H9 (cell line): ENCODE measurements around the gene TMEM187. TPM values are rescaled to one million over a fixed set of nuclear protein-coding genes. Genes with fewer than 3 reads are reported as not detected.

Source experiments
- DNase-seq: peaks from one replicate; pipeline ENCODE4 v3.0.0-alpha.2; 2017
- H2AFZ ChIP-seq: one replicate; pipeline ENCODE4 v1.6.1; 2013; ENCODE audit warnings: mild to moderate bottlenecking, low read length, control low read depth, moderate library complexity
- H2AK5ac ChIP-seq: 2 replicates; pipeline ENCODE4 v1.6.1; 2013; ENCODE audit warnings: low read length, control low read depth, mixed read lengths; ENCODE audit not compliant: insufficient read length
- H2BK120ac ChIP-seq: one replicate; pipeline ENCODE4 v1.6.1; 2013; ENCODE audit warnings: low read depth, mild to moderate bottlenecking, low read length, control low read depth, inconsistent platforms; ENCODE audit not compliant: poor library complexity, severe bottlenecking
- H2BK12ac ChIP-seq: 2 replicates; pipeline ENCODE4 v1.6.1; 2013; ENCODE audit warnings: low read length, control low read depth, mixed read lengths, low read depth; ENCODE audit not compliant: insufficient read length
- H2BK15ac ChIP-seq: 2 replicates; pipeline ENCODE4 v1.6.1; 2013; ENCODE audit warnings: low read depth, low read length, control low read depth
- H2BK20ac ChIP-seq: one replicate; pipeline ENCODE4 v1.6.1; 2013; ENCODE audit warnings: low read depth, mild to moderate bottlenecking, low read length, control low read depth, inconsistent platforms; ENCODE audit not compliant: poor library complexity, severe bottlenecking
- H2BK5ac ChIP-seq: 2 replicates; pipeline ENCODE4 v1.6.1; 2013; ENCODE audit warnings: low read length, control low read depth, mixed read lengths; ENCODE audit not compliant: insufficient read length
- H3K14ac ChIP-seq: 2 replicates; pipeline ENCODE4 v1.6.1; 2013; ENCODE audit warnings: low read length, control low read depth; ENCODE audit not compliant: insufficient read depth
- H3K18ac ChIP-seq: 2 replicates; pipeline ENCODE4 v1.6.1; 2013; ENCODE audit warnings: low read depth, mild to moderate bottlenecking, mixed read lengths, low read length, control low read depth; ENCODE audit not compliant: insufficient read length
- H3K23ac ChIP-seq: 2 replicates; pipeline ENCODE4 v1.6.1; 2013; ENCODE audit warnings: low read length, control low read depth, mixed read lengths, low read depth; ENCODE audit not compliant: insufficient read length
- H3K23me2 ChIP-seq: 2 replicates; pipeline ENCODE4 v1.6.1; 2013; ENCODE audit warnings: low read depth, mild to moderate bottlenecking, mixed read lengths, low read length, control low read depth; ENCODE audit not compliant: insufficient read length, poor library complexity, severe bottlenecking
- H3K27ac ChIP-seq: 2 replicates; pipeline ENCODE4 v1.5.1; 2013; ENCODE audit warnings: low read length, control low read depth, mixed read lengths, low read depth; ENCODE audit not compliant: insufficient read length
- H3K27me3 ChIP-seq: 2 replicates; pipeline ENCODE4 v1.6.1; 2013; ENCODE audit warnings: low read length, control low read depth, inconsistent platforms; ENCODE audit not compliant: insufficient read depth
- H3K4ac ChIP-seq: 2 replicates; pipeline ENCODE4 v1.6.1; 2013; ENCODE audit warnings: low read depth, mild to moderate bottlenecking, control low read depth, inconsistent platforms, low read length, moderate library complexity
- H3K4me1 ChIP-seq: 2 replicates; pipeline ENCODE4 v1.6.1; 2013; ENCODE audit warnings: low read length, control low read depth, inconsistent platforms; ENCODE audit not compliant: insufficient read depth
- H3K4me2 ChIP-seq: 2 replicates; pipeline ENCODE4 v1.6.1; 2013; ENCODE audit warnings: low read length, control low read depth, mixed read lengths; ENCODE audit not compliant: insufficient read length, insufficient read depth
- H3K56ac ChIP-seq: 2 replicates; pipeline ENCODE4 v1.6.1; 2013; ENCODE audit warnings: low read depth, mild to moderate bottlenecking, mixed read lengths, low read length, control low read depth; ENCODE audit not compliant: insufficient read length
- H3K79me1 ChIP-seq: 2 replicates; pipeline ENCODE4 v1.6.1; 2013; ENCODE audit warnings: low read depth, mild to moderate bottlenecking, moderate library complexity, low read length, control low read depth, inconsistent platforms; ENCODE audit not compliant: insufficient read depth, poor library complexity, severe bottlenecking
- H3K79me2 ChIP-seq: 2 replicates; pipeline ENCODE4 v1.6.1; 2013; ENCODE audit warnings: low read length, control low read depth, inconsistent platforms; ENCODE audit not compliant: insufficient read depth
- H3K9ac ChIP-seq: 2 replicates; pipeline ENCODE4 v1.6.1; 2013; ENCODE audit warnings: low read length, control low read depth, mixed read lengths; ENCODE audit not compliant: insufficient read length; ENCODE audit errors: extremely low read depth
- H3K9me3 ChIP-seq: one replicate; pipeline ENCODE4 v1.6.1; 2013; ENCODE audit warnings: low read depth, low read length, inconsistent platforms; ENCODE audit not compliant: control insufficient read depth
- H3T11ph ChIP-seq: one replicate; pipeline ENCODE4 v1.6.1; 2013; ENCODE audit warnings: mild to moderate bottlenecking, low read length, control low read depth, inconsistent platforms
- H4K20me1 ChIP-seq: one replicate; pipeline ENCODE4 v1.6.1; 2013; ENCODE audit not compliant: control insufficient read depth, insufficient read length, insufficient read depth
- H4K5ac ChIP-seq: 2 replicates; pipeline ENCODE4 v1.6.1; 2013; ENCODE audit warnings: low read depth, mild to moderate bottlenecking, mixed read lengths, low read length, control low read depth; ENCODE audit not compliant: insufficient read length
- H4K8ac ChIP-seq: replicated peaks from 2 replicates; pipeline ENCODE4 v1.6.1; 2013; ENCODE audit warnings: low read length, control low read depth, mixed read lengths, low read depth; ENCODE audit not compliant: insufficient read length
- H4K91ac ChIP-seq: 2 replicates; pipeline ENCODE4 v1.6.1; 2013; ENCODE audit warnings: low read depth, mild to moderate bottlenecking, moderate library complexity, mixed read lengths, low read length, control low read depth; ENCODE audit not compliant: insufficient read length
- H3K27ac Mint-ChIP-seq, 3 experiments: 2 replicates in 2 of 3; 3 replicates in 1 of 3; pipeline ENCODE4 v1.8.0; 2020 to 2021; ENCODE audit warnings: mixed read lengths in 3 of 3, mild to moderate bottlenecking in 1 of 3, moderate library complexity in 1 of 3
- H3K27me3 Mint-ChIP-seq: 2 replicates; pipeline ENCODE4 v1.8.0; 2021; ENCODE audit warnings: low read depth, mild to moderate bottlenecking, moderate library complexity, mixed read lengths
- H3K36me3 Mint-ChIP-seq, 3 experiments: 2 replicates in 2 of 3; 3 replicates in 1 of 3; pipeline ENCODE4 v1.8.0; 2020 to 2021; ENCODE audit warnings: low read depth in 3 of 3, mixed read lengths in 3 of 3; ENCODE audit not compliant: insufficient read depth in 1 of 3
- H3K4me1 Mint-ChIP-seq, 2 experiments: 2 replicates each; pipeline ENCODE4 v1.8.0; 2020; ENCODE audit warnings: mixed read lengths in 2 of 2
- H3K4me3 Mint-ChIP-seq, 2 experiments: 2 replicates in 1 of 2; 3 replicates in 1 of 2; pipeline ENCODE4 v1.8.0; 2020 to 2021; ENCODE audit warnings: mild to moderate bottlenecking in 2 of 2, mixed read lengths in 2 of 2, moderate library complexity in 1 of 2
- H3K9me3 Mint-ChIP-seq, 2 experiments: 2 replicates in 1 of 2; 3 replicates in 1 of 2; pipeline ENCODE4 v1.8.0; 2020; ENCODE audit warnings: mild to moderate bottlenecking in 2 of 2, mixed read lengths in 2 of 2, moderate library complexity in 1 of 2
- CTCF ChIP-seq: fragments of 200-600 bp; sonication (generic); conservative IDR thresholded peaks from 3 replicates; pipeline ENCODE4 v1.8.0; 2021; ENCODE audit warnings: antibody characterized with exemption, mild to moderate bottlenecking
- WGBS: extraction: QIAGEN DNeasy Blood & Tissue Kit; methylation state at CpG from one replicate; pipeline ENCODE4 v1.1.7; 2013; ENCODE audit warnings: missing lambda C conversion rate, low lambda C conversion rate, mixed read lengths; ENCODE audit not compliant: insufficient read length; ENCODE audit errors: extremely low coverage; 5-methylcytosine and 5-hydroxymethylcytosine counted together
- total RNA-seq: library from RNA; stranded (reverse); gene quantifications from 2 replicates; pipeline ENCODE4 v1.2.1, GENCODE V29; 2021

TMEM187 gene
- total RNA-seq, 1 experiment from 2014 or later, result 2.7 TPM

GRCh38 chrX:153968754-153969124 lies 3.8 kb upstream of the TMEM187 start:
- Mint-ChIP-seq H3K36me3 (peaks cover 18 to 38% (median 20%) of the 10 kb centered on the region in 3 experiments), H3K27ac (no peak overlapping the region; a peak in 2 of 7 replicates), H3K4me1 (peaks cover 35 to 46% of the 10 kb centered on the region in 2 experiments), H3K27me3 (no peaks in the 10 kb centered on the region), H3K9me3 (peaks cover 4 to 5% of the 10 kb centered on the region in 2 experiments; a peak in 3 of 5 replicates), H3K4me3 (peak overlapping the region; percentile 100)
- no peak overlapping the region for H3K56ac ChIP-seq
- no peak overlapping the region for H2BK20ac ChIP-seq
- no peak overlapping the region for H3K18ac ChIP-seq
- TF ChIP-seq CTCF, result peak; percentile 18; the same call in 1 of the 3 replicates
- H3K9me3 ChIP-seq, result no peaks in the 10 kb centered on the region
- H3K23me2 ChIP-seq, result peaks cover 18% of the 10 kb centered on the region
- H3K23ac ChIP-seq, result no peak overlapping the region
- no peak overlapping the region for H2AFZ ChIP-seq
- no peak overlapping the region for H2BK15ac ChIP-seq
- H3K27me3 ChIP-seq, result no peaks in the 10 kb centered on the region
- H2BK12ac ChIP-seq, result no peak overlapping the region
- H4K5ac ChIP-seq, result no peak overlapping the region
- H3K4me2 ChIP-seq, result peak overlapping the region; percentile 80
- DNase-seq, result no peak
- peak overlapping the region; percentile 34 for H3K9ac ChIP-seq
- no peak overlapping the region for H3T11ph ChIP-seq
- no peak overlapping the region for H3K27ac ChIP-seq
- H3K4me1 ChIP-seq, result peaks cover 4% of the 10 kb centered on the region; the same call in 1 of the 2 replicates
- WGBS, result no CpG with 5 or more reads among the region's 12 CpGs
- peaks cover 5% of the 10 kb centered on the region for H3K79me1 ChIP-seq
- H2AK5ac ChIP-seq, result no peak overlapping the region
- H2BK5ac ChIP-seq, result no peak overlapping the region
- no peaks in the 10 kb centered on the region for H4K20me1 ChIP-seq
- H3K4ac ChIP-seq, result no peak overlapping the region
- H3K79me2 ChIP-seq, result peaks cover 50% of the 10 kb centered on the region; the same call in 1 of the 2 replicates
- H4K91ac ChIP-seq, result no peak overlapping the region
- H4K8ac ChIP-seq, result no peak overlapping the region
- no peak overlapping the region; the same call in 1 of the 2 replicates for H3K14ac ChIP-seq
- no peak overlapping the region for H2BK120ac ChIP-seq
